ENCODE measurements around the gene RNF225. TPM values are rescaled to one million over a fixed set of nuclear protein-coding genes. Genes with fewer than 3 reads are reported as not detected.

Gene RNF225
- total and polyA plus RNA-seq, 2 experiments from 2014 or later, result 3.1 TPM; not detected in 1

- H3K36me3 ChIP-seq, result peaks cover 9% of the 10 kb centered on the region
- H3K27ac ChIP-seq, result peak overlapping the region; percentile 96
- no peak for TF ChIP-seq CTCF (IDR thresholded peaks at IDR 0.05; ENCODE audit: low read depth, low read length)
- H3K27me3 ChIP-seq, result no peaks in the 10 kb centered on the region
- no peaks in the 10 kb centered on the region for H3K9me3 ChIP-seq (ENCODE audit: low read depth)
- peak overlapping the region; percentile 77 for H3K4me3 ChIP-seq
- H3K4me1 ChIP-seq (ENCODE audit: low read depth), result peaks cover 13% of the 10 kb centered on the region
- no peak for DNase-seq (ENCODE audit: low read depth in 1 of 2, low spot score in 1 of 2)
These were observed 9.4 kb upstream of the RNF225 start for GRCh38 chr19:58385891-58386575.

GRCh38 chr19:58386576-58387337 is 8.7 kb upstream of the RNF225 start, which contains the start of gene RPS5:
TSS of gene RPS5 (plus strand) at chr19:58387269. CDS start at chr19:58388138, 869 bp downstream.
- H3K9me3 ChIP-seq (ENCODE audit: low read depth), result no peaks in the 10 kb centered on the region
- peak within 1 kb of the TSS; percentile 96 for H3K27ac ChIP-seq
- peaks cover 13% of the 10 kb centered on the region for H3K36me3 ChIP-seq
- no peaks in the 10 kb centered on the region for H3K27me3 ChIP-seq
- peaks cover 13% of the 10 kb centered on the region for H3K4me1 ChIP-seq (ENCODE audit: low read depth)
- peak; percentile 99 for DNase-seq (ENCODE audit: low read depth in 1 of 2, low spot score in 1 of 2)
- no peak for TF ChIP-seq CTCF (IDR thresholded peaks at IDR 0.05; ENCODE audit: low read depth, low read length)
- peak within 1 kb of the TSS; percentile 77 for H3K4me3 ChIP-seq

- H3K27me3 ChIP-seq, result no peaks in the 10 kb centered on the region
- peaks cover 15% of the 10 kb centered on the region for H3K36me3 ChIP-seq
- no peaks in the 10 kb centered on the region for H3K9me3 ChIP-seq (ENCODE audit: low read depth)
- peaks cover 13% of the 10 kb centered on the region for H3K4me1 ChIP-seq (ENCODE audit: low read depth)
- peak overlapping the region; percentile 77 for H3K4me3 ChIP-seq
- DNase-seq (ENCODE audit: low read depth in 1 of 2, low spot score in 1 of 2), result no peak
- H3K27ac ChIP-seq, result peak overlapping the region; percentile 96
- TF ChIP-seq CTCF (IDR thresholded peaks at IDR 0.05; ENCODE audit: low read depth, low read length), result peak; percentile 12
These were observed 7.9 kb upstream of the RNF225 start for GRCh38 chr19:58387338-58388174.

- peak overlapping the region; percentile 77 for H3K4me3 ChIP-seq
- peaks cover 18% of the 10 kb centered on the region for H3K36me3 ChIP-seq
- no peak for DNase-seq (ENCODE audit: low read depth in 1 of 2, low spot score in 1 of 2)
- H3K4me1 ChIP-seq (ENCODE audit: low read depth), result peaks cover 13% of the 10 kb centered on the region
- no peak overlapping the region for H3K27ac ChIP-seq
- no peaks in the 10 kb centered on the region for H3K27me3 ChIP-seq
- TF ChIP-seq CTCF (IDR thresholded peaks at IDR 0.05; ENCODE audit: low read depth, low read length), result no peak
- H3K9me3 ChIP-seq (ENCODE audit: low read depth), result no peaks in the 10 kb centered on the region
These were observed 7.3 kb upstream of the RNF225 start for GRCh38 chr19:58388175-58388526.

GRCh38 chr19:58392945-58393724 is 2.3 kb upstream of the RNF225 start:
- peaks cover 33% of the 10 kb centered on the region for H3K36me3 ChIP-seq
- DNase-seq (ENCODE audit: low read depth in 1 of 2, low spot score in 1 of 2), result no peak
- TF ChIP-seq CTCF (IDR thresholded peaks at IDR 0.05; ENCODE audit: low read depth, low read length), result no peak

More at GRCh38 chr19:58392945-58393724, 2.3 kb upstream of the RNF225 start:
- H3K27me3 ChIP-seq, result peaks cover 14% of the 10 kb centered on the region
- H3K4me3 ChIP-seq, result no peak overlapping the region
- H3K4me1 ChIP-seq (ENCODE audit: low read depth), result peaks cover under 1% of the 10 kb centered on the region
- H3K9me3 ChIP-seq (ENCODE audit: low read depth), result no peaks in the 10 kb centered on the region
- no peak overlapping the region for H3K27ac ChIP-seq

All from cardiac muscle cell (in vitro differentiated cells and primary cell).